K562 treated with DMSO at 1 percent for 24 hours (cell line): ENCODE results near the gene KIAA1958. TPM values are rescaled to one million over a fixed set of nuclear protein-coding genes. Genes with fewer than 3 reads are reported as not detected.

ENCODE experiments used
- total RNA-seq: library from RNA; unstranded; fragments of 300-600 nt; gene quantifications from 2 replicates; pipeline ENCODE4 v1.2.3, GENCODE V29; 2022; ENCODE audit warnings: low read depth; ENCODE audit not compliant: insufficient read depth

Gene KIAA1958, protein sequence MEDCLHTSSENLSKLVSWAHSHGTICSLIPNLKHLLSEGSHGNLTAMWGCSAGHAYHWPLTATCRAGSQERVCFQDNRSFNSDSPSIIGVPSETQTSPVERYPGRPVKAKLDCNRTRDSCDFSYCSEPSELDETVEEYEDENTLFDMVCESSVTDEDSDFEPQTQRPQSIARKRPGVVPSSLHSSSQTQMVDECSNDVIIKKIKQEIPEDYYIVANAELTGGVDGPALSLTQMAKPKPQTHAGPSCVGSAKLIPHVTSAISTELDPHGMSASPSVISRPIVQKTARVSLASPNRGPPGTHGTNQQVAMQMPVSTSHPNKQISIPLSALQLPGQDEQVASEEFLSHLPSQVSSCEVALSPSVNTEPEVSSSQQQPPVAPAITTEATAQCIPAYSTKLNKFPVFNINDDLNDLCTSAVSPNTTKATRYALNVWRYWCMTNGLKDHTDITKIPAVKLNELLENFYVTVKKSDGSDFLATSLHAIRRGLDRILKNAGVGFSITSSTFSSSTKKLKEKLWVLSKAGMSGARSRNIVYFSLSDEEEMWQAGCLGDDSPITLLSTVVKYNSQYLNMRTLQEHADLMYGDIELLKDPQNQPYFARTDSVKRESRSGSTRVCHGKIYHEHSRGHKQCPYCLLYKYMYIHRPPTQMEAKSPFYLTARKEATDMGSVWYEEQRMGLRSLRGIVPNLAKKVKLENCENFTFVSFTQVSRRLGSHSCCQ
- 6.8 and 8.9 TPM in 2 replicates for total RNA-seq

DNA sequence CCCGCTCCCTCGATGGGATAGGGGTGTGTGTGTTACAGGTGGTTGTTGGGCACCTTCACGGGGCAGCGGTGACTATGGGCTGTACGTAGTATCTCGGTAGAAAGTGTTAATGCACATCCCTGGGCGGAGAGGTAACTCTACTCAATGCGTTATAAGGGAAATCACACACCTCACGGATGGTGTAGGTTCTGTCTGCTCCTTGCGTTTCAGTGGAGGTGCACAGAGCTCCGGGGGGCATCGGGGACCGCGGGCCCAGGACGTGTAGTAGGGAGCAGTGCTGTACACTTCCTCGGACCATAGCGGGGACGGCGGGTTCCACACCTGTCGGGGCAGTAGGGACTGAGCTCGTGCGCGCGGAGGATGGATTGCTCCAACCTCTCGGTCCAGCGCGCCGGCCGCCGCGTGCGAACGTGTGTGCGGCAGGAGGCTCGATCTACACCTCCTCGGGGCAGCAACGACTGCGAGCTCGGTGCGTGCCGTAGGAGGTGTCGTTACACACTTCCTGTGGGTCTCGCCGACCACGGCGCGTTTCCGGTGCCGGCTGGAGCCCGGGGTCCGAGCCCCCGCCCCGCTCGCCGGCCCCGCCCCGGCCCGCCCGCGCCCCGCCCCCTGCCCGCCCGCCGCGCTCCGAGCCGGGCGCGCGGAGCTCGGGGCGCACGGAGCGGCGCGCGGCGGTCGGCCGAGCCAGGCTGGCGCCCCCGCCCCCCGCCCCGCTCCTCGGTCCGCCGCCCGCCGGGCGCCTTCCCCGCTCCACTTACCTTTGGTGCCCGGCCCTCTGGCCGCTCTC lies at the start of gene KIAA1958:
TSS of gene KIAA1958 (plus strand) at position 607 of the 787 bp plus-strand sequence. CDS start 87,254 bp downstream, outside the sequence.

GRCh38 chr9:112717661-112718331 lies 231.2 kb downstream of the KIAA1958 start, which contains the start of gene INIP:
INIP (minus strand) TSS chr9:112718117; CDS start chr9:112716485, 1,632 bp downstream.

Other genes with a start within 250 kb of the KIAA1958 start
- gene PTBP3, start 153.2 kb upstream of the KIAA1958 start, total RNA-seq = 21.5 and 23.7 TPM in 2 replicates
- 16.2 and 20.1 TPM in 2 replicates for gene HSDL2, start 106.7 kb upstream of the KIAA1958 start, total RNA-seq
- gene INIP, start 231.3 kb downstream of the KIAA1958 start, total RNA-seq = 12.0 and 20.4 TPM in 2 replicates